Measurements from ENCODE around the gene TMC1.

DNA sequence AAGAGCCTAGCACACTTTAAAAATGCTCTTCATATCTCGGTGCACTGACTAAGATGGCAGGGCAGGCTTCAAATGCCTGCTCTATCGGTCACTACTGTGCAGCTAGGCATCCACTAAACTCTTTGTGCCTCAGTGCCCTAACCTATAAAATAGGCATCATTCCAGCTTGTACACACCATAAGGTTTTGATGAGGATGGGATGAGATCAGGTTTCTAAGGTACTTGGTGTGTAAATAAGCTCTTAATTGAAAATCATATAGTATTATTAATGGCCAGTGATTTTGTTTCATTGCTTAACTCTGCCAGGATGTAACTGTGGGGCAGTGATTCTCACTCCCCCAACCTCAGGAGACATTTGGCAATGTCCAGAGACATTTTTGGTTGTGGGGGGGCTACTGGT is 352.9 kb downstream of the TMC1 start:
- TF ChIP-seq, protein P1, sequence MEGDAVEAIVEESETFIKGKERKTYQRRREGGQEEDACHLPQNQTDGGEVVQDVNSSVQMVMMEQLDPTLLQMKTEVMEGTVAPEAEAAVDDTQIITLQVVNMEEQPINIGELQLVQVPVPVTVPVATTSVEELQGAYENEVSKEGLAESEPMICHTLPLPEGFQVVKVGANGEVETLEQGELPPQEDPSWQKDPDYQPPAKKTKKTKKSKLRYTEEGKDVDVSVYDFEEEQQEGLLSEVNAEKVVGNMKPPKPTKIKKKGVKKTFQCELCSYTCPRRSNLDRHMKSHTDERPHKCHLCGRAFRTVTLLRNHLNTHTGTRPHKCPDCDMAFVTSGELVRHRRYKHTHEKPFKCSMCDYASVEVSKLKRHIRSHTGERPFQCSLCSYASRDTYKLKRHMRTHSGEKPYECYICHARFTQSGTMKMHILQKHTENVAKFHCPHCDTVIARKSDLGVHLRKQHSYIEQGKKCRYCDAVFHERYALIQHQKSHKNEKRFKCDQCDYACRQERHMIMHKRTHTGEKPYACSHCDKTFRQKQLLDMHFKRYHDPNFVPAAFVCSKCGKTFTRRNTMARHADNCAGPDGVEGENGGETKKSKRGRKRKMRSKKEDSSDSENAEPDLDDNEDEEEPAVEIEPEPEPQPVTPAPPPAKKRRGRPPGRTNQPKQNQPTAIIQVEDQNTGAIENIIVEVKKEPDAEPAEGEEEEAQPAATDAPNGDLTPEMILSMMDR (IDR thresholded peaks at IDR 0.05) = no peak
- TF ChIP-seq POLR2A (IDR thresholded peaks at IDR 0.05) (no peak), POLR2AphosphoS5 (IDR thresholded peaks at IDR 0.05) (no peak), EP300 (IDR thresholded peaks at IDR 0.05; ENCODE audit: low read depth) (no peak)

Data from transverse colon (tissue), 4 donors.